GM23338 (cell line): ENCODE data around the gene SRP54. TPM values are rescaled to one million over a fixed set of nuclear protein-coding genes. Genes with fewer than 3 reads are reported as not detected.

Experiments used
- ATAC-seq: fragments of 200-7000 bp; cut with Tn5 transposase; 3 replicates; pipeline ENCODE4 v1.9.1; 2020
- DNase-seq: peaks from one replicate; pipeline ENCODE4 v3.0.0-alpha.2; 2015; ENCODE audit warnings: low spot score
- H2AFZ ChIP-seq: fragments of 200-600 bp; sonication (generic); 2 replicates; pipeline ENCODE4 v1.8.0; 2016; ENCODE audit warnings: antibody characterized with exemption, mild to moderate bottlenecking, moderate library complexity
- H3F3A ChIP-seq: fragments of 200-600 bp; sonication (generic); replicated peaks from 2 replicates; pipeline ENCODE4 v1.8.0; 2017; ENCODE audit warnings: antibody characterized with exemption, mixed run types, low read depth
- H3K27ac ChIP-seq: fragments of 200-600 bp; sonication (generic); 2 replicates; pipeline ENCODE4 v1.6.1; 2016; ENCODE audit warnings: low read depth
- H3K27me3 ChIP-seq: fragments of 200-600 bp; sonication (generic); 2 replicates; pipeline ENCODE4 v1.8.0; 2016; ENCODE audit warnings: mild to moderate bottlenecking, mixed run types, moderate library complexity; ENCODE audit not compliant: insufficient read depth
- H3K36me3 ChIP-seq: fragments of 200-600 bp; sonication (generic); 2 replicates; pipeline ENCODE4 v1.8.0; 2016; ENCODE audit warnings: mild to moderate bottlenecking; ENCODE audit not compliant: insufficient read depth
- H3K4me1 ChIP-seq: fragments of 200-600 bp; sonication (generic); 2 replicates; pipeline ENCODE4 v1.8.0; 2016; ENCODE audit warnings: mild to moderate bottlenecking, moderate library complexity; ENCODE audit not compliant: insufficient read depth
- H3K4me2 ChIP-seq: fragments of 200-600 bp; sonication (generic); 2 replicates; pipeline ENCODE4 v1.7.1; 2017; ENCODE audit warnings: mixed run types
- H3K4me3 ChIP-seq: fragments of 200-600 bp; sonication (generic); 2 replicates; pipeline ENCODE4 v1.6.1; 2016; ENCODE audit warnings: mixed run types
- H3K79me2 ChIP-seq: fragments of 200-600 bp; sonication (generic); replicated peaks from 2 replicates; pipeline ENCODE4 v1.8.0; 2017; ENCODE audit warnings: mild to moderate bottlenecking; ENCODE audit not compliant: insufficient read depth
- H3K9me2 ChIP-seq: fragments of 200-600 bp; sonication (generic); 2 replicates; pipeline ENCODE4 v1.8.0; 2017; ENCODE audit not compliant: insufficient read depth
- H4K20me1 ChIP-seq: fragments of 200-600 bp; sonication (generic); replicated peaks from 2 replicates; pipeline ENCODE4 v1.8.0; 2017; ENCODE audit warnings: mild to moderate bottlenecking; ENCODE audit not compliant: insufficient read depth
- H3K27ac Mint-ChIP-seq: 2 replicates; pipeline ENCODE4 v1.8.0; 2020; ENCODE audit warnings: inconsistent platforms, mild to moderate bottlenecking, moderate library complexity, mixed read lengths
- H3K27me3 Mint-ChIP-seq: 3 replicates; pipeline ENCODE4 v1.8.0; 2022; ENCODE audit warnings: low read depth, mild to moderate bottlenecking, moderate library complexity, mixed read lengths, inconsistent platforms; ENCODE audit not compliant: insufficient read depth, poor library complexity
- H3K36me3 Mint-ChIP-seq: 3 replicates; pipeline ENCODE4 v1.8.0; 2021; ENCODE audit warnings: low read depth, mild to moderate bottlenecking, inconsistent platforms, moderate library complexity, mixed read lengths
- H3K4me1 Mint-ChIP-seq: 3 replicates; pipeline ENCODE4 v1.8.0; 2020; ENCODE audit warnings: mild to moderate bottlenecking, inconsistent platforms, mixed read lengths
- H3K4me3 Mint-ChIP-seq: 3 replicates; pipeline ENCODE4 v1.8.0; 2021; ENCODE audit warnings: moderate library complexity, mild to moderate bottlenecking, inconsistent platforms, mixed read lengths
- H3K9me3 Mint-ChIP-seq: 3 replicates; pipeline ENCODE4 v1.8.0; 2020; ENCODE audit warnings: moderate library complexity, mild to moderate bottlenecking, inconsistent platforms, mixed read lengths
- CREB1 ChIP-seq: fragments of 250-450 bp; sonication (Bioruptor Pico); IDR thresholded peaks from 2 replicates; pipeline ENCODE4 v1.5.0; 2020; ENCODE audit warnings: low read depth, mild to moderate bottlenecking, moderate library complexity
- EZH2 ChIP-seq: fragments of 200-600 bp; sonication (generic); IDR thresholded peaks from one replicate; pipeline ENCODE4 v1.8.0; 2017; ENCODE audit warnings: antibody characterized with exemption, mild to moderate bottlenecking, low read depth; ENCODE audit not compliant: unreplicated experiment
- EZH2phosphoT487 ChIP-seq: fragments of 200-600 bp; sonication (generic); IDR thresholded peaks from one replicate; pipeline ENCODE4 v1.8.1; 2018; ENCODE audit warnings: antibody characterized with exemption; ENCODE audit not compliant: unreplicated experiment
- JUNB ChIP-seq: IDR thresholded peaks from one replicate; pipeline ENCODE4 v1.6.1; 2016; ENCODE audit warnings: antibody characterized with exemption; ENCODE audit not compliant: unreplicated experiment
- NANOG ChIP-seq: IDR thresholded peaks from 2 replicates; pipeline ENCODE4 v1.6.1; 2016; ENCODE audit warnings: antibody characterized with exemption, borderline replicate concordance
- POLR2AphosphoS5 ChIP-seq: IDR thresholded peaks from 2 replicates; pipeline ENCODE4 v1.6.1; 2016; ENCODE audit warnings: antibody characterized with exemption, low read depth
- STAT1 ChIP-seq: IDR thresholded peaks from one replicate; pipeline ENCODE4 v1.6.1; 2016; ENCODE audit warnings: antibody characterized with exemption; ENCODE audit not compliant: unreplicated experiment
- ZNF114 ChIP-seq: fragments of 250-450 bp; sonication (Bioruptor Pico); IDR thresholded peaks from 2 replicates; pipeline ENCODE4 v1.5.0; 2020; ENCODE audit warnings: mild to moderate bottlenecking, moderate library complexity
- ZNF331 ChIP-seq: fragments of 250-450 bp; sonication (Bioruptor Pico); IDR thresholded peaks from 2 replicates; pipeline ENCODE4 v1.5.0; 2020; ENCODE audit warnings: low read depth, mild to moderate bottlenecking, moderate library complexity
- polyA plus RNA-seq: library from polyadenylated mRNA; unstranded; fragments of >200 nt; fragmentation: Nextera tagmentation; extraction: Ambion mirVana; gene quantifications from 2 replicates; pipeline ENCODE4 v1.2.1, GENCODE V29; 2016
- total RNA-seq: library from RNA; depleted of rRNA; stranded (reverse); fragments of >200 nt; shearing (Covaris generic); gene quantifications from 2 replicates; pipeline ENCODE4 v1.2.3, GENCODE V29; 2014
- TF ChIP-seq, protein P1 (sequence below), 2 experiments: fragments of 200-600 bp in 1 of 2; sonication (generic) in 1 of 2; conservative IDR thresholded peaks; 2 replicates each; pipeline versions ENCODE4 v1.5.1 to v1.6.1; 2016 to 2017; ENCODE audit warnings: antibody characterized with exemption in 2 of 2, low read depth in 2 of 2, mild to moderate bottlenecking in 2 of 2, moderate library complexity in 1 of 2
- TF ChIP-seq, protein P2 (sequence below): IDR thresholded peaks from one replicate; pipeline ENCODE4 v1.6.1; 2018; ENCODE audit warnings: antibody characterized with exemption; ENCODE audit not compliant: unreplicated experiment

SRP54 gene
- total and polyA plus RNA-seq, 2 experiments from 2014 or later, result 60.4 to 77.5 TPM

DNA sequence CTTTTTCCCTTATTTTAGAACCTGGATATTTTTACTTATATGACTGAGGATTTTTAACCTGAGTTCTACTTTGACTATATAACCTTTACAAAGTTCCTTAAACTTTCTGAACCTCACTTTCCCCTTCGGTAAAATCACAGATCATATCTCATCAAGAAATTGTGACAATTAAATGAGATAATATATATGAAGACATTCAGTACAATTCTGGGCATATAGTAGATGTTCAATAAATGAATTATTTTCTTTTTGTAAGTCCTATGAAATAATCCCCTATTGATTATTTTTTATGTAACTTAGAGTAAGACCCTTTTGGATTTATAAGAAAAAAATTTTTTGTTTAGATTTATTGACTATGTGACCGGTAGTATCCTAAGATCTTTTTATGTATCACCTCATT, 45.6 kb downstream of the SRP54 start (continued):
- no peak for TF ChIP-seq EZH2
- no peak for TF ChIP-seq JUNB
- no peak for TF ChIP-seq STAT1
- TF ChIP-seq, protein P1, sequence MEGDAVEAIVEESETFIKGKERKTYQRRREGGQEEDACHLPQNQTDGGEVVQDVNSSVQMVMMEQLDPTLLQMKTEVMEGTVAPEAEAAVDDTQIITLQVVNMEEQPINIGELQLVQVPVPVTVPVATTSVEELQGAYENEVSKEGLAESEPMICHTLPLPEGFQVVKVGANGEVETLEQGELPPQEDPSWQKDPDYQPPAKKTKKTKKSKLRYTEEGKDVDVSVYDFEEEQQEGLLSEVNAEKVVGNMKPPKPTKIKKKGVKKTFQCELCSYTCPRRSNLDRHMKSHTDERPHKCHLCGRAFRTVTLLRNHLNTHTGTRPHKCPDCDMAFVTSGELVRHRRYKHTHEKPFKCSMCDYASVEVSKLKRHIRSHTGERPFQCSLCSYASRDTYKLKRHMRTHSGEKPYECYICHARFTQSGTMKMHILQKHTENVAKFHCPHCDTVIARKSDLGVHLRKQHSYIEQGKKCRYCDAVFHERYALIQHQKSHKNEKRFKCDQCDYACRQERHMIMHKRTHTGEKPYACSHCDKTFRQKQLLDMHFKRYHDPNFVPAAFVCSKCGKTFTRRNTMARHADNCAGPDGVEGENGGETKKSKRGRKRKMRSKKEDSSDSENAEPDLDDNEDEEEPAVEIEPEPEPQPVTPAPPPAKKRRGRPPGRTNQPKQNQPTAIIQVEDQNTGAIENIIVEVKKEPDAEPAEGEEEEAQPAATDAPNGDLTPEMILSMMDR (conservative IDR thresholded peaks at IDR 0.05; ENCODE audit: low read depth in 2 of 2), result no peak

DNA sequence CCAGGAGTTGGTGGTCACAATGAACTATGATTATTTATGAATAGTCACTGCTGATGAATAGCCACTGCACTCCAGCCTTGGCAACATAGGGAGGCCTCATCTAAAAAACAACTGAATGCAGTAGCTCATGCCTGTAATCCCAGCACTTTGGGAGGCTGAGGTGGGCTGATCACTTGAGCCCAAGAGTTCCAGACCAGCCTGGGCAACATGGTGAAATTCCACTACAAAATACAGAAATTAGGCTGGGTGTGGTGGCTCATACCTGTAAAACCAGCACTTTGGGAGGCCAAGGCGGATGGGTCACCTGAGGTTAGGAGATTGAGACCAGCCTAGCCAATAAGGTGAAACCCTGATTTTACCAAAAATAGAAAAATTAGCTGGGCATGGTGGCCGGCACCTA, 49.8 kb downstream of the SRP54 start:
- H3K9me3 Mint-ChIP-seq, result peaks cover 36% of the 10 kb centered on the region
- Histone ChIP-seq H3K36me3 (peaks cover 4% of the 10 kb centered on the region; the same call in 1 of the 2 replicates), H4K20me1 (no peaks in the 10 kb centered on the region), H2AFZ (no peak overlapping the region), H3K4me3 (no peak overlapping the region), H3F3A (no peaks in the 10 kb centered on the region), H3K79me2 (no peaks in the 10 kb centered on the region), H3K27me3 (no peaks in the 10 kb centered on the region), H3K4me2 (no peak overlapping the region), H3K4me1 (no peaks in the 10 kb centered on the region), H3K9me2 (peaks cover 4% of the 10 kb centered on the region; the same call in 1 of the 2 replicates), H3K27ac (no peak overlapping the region)
- H3K27me3 Mint-ChIP-seq, result peaks cover 3% of the 10 kb centered on the region
- peaks cover 64% of the 10 kb centered on the region for H3K36me3 Mint-ChIP-seq
- ATAC-seq (no peak), DNase-seq (no peak)
- no peak overlapping the region for H3K4me3 Mint-ChIP-seq
- no peak for TF ChIP-seq EZH2phosphoT487
- TF ChIP-seq EZH2, result no peak
- H3K4me1 Mint-ChIP-seq, result no peaks in the 10 kb centered on the region
- no peak overlapping the region for H3K27ac Mint-ChIP-seq

DNA sequence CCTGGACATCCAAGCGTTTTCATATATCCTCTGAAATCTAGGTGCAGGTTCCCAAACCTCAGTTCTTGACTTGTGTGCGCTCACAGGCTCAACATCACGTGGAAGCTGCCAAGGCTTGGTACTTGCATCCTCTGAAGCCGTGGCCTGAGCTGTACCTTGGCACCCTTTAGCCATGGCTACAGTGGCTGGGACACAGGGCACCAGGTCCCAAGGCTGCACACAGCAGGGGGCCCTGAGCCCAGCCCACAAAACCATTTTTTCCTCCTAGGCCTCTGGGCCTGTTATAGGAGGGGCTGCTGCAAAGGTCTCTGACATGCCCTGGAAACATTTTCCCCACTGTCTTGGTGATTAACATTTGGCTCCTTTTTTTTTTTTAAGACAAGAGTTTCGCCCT, 51.6 kb downstream of the SRP54 start:
- no peak overlapping the region for H3K4me2 ChIP-seq
- H3K27me3 ChIP-seq, result no peaks in the 10 kb centered on the region
- H3K27ac ChIP-seq, result no peak overlapping the region
- H3K4me1 ChIP-seq, result no peaks in the 10 kb centered on the region
- Mint-ChIP-seq H3K9me3 (peaks cover 41% of the 10 kb centered on the region), H3K27me3 (peaks cover 3% of the 10 kb centered on the region), H3K4me3 (no peak overlapping the region), H3K27ac (no peak overlapping the region), H3K4me1 (no peaks in the 10 kb centered on the region; the same call in 2 of the 3 replicates), H3K36me3 (peaks cover 52% of the 10 kb centered on the region)
- H3K4me3 ChIP-seq, result no peak overlapping the region
- no peak for ATAC-seq
- no peak overlapping the region for H2AFZ ChIP-seq
- H4K20me1 ChIP-seq, result no peaks in the 10 kb centered on the region
- no peaks in the 10 kb centered on the region for H3K79me2 ChIP-seq
- no peaks in the 10 kb centered on the region for H3F3A ChIP-seq
- H3K36me3 ChIP-seq, result peaks cover 4% of the 10 kb centered on the region; the same call in 1 of the 2 replicates
- no peak for DNase-seq
- H3K9me2 ChIP-seq, result peaks cover 4% of the 10 kb centered on the region; the same call in 1 of the 2 replicates
- TF ChIP-seq, protein P1 (conservative IDR thresholded peaks at IDR 0.05; ENCODE audit: low read depth in 2 of 2), result no peak
- no peak for TF ChIP-seq ZNF114 (CRISPR knock-in tag)
- no peak for TF ChIP-seq EZH2phosphoT487
- TF ChIP-seq STAT1, result no peak
- no peak for TF ChIP-seq ZNF331
- no peak for TF ChIP-seq NANOG
- TF ChIP-seq EZH2, result no peak
- TF ChIP-seq, protein P2, sequence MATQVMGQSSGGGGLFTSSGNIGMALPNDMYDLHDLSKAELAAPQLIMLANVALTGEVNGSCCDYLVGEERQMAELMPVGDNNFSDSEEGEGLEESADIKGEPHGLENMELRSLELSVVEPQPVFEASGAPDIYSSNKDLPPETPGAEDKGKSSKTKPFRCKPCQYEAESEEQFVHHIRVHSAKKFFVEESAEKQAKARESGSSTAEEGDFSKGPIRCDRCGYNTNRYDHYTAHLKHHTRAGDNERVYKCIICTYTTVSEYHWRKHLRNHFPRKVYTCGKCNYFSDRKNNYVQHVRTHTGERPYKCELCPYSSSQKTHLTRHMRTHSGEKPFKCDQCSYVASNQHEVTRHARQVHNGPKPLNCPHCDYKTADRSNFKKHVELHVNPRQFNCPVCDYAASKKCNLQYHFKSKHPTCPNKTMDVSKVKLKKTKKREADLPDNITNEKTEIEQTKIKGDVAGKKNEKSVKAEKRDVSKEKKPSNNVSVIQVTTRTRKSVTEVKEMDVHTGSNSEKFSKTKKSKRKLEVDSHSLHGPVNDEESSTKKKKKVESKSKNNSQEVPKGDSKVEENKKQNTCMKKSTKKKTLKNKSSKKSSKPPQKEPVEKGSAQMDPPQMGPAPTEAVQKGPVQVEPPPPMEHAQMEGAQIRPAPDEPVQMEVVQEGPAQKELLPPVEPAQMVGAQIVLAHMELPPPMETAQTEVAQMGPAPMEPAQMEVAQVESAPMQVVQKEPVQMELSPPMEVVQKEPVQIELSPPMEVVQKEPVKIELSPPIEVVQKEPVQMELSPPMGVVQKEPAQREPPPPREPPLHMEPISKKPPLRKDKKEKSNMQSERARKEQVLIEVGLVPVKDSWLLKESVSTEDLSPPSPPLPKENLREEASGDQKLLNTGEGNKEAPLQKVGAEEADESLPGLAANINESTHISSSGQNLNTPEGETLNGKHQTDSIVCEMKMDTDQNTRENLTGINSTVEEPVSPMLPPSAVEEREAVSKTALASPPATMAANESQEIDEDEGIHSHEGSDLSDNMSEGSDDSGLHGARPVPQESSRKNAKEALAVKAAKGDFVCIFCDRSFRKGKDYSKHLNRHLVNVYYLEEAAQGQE, result no peak
- no peak for TF ChIP-seq JUNB
- TF ChIP-seq POLR2AphosphoS5, result no peak
- TF ChIP-seq CREB1 (CRISPR knock-in tag), result no peak
